NCI-H1436 (cell line): ENCODE measurements around the gene TMC2.
A peak's percentile ranks its signal among the peaks of the same experiment; 100 is the strongest.
"Not testable (repeated sequence)": the region's sequence is repeated elsewhere in the genome, so short reads cannot be mapped to it uniquely, and the experiment has no call there.

Experiments used
- DNase-seq: peaks from one replicate; lab custom pipeline; 2025; lab: John Stamatoyannopoulos, UW

TMC2 gene

GRCh38 chr20:2663887-2664719, 127.7 kb downstream of the TMC2 start, which contains the start of gene IDH3B:
Gene IDH3B (minus strand): TSS chr20:2664216. CDS start chr20:2664188, 28 bp downstream.
- DNase-seq = peak; percentile 68

- no peak for DNase-seq
Measured at GRCh38 chr20:2671977-2672376, 135.6 kb downstream of the TMC2 start.

- DNase-seq = no peak
Measured at GRCh38 chr20:2672446-2672845, 136.1 kb downstream of the TMC2 start.

- no peak for DNase-seq
Measured at GRCh38 chr20:2673453-2673852, 137.1 kb downstream of the TMC2 start.

- no peak for DNase-seq
Measured at GRCh38 chr20:2680046-2680445, 143.7 kb downstream of the TMC2 start.

- not testable (repeated sequence) for DNase-seq
Measured at GRCh38 chr20:2682040-2682439, 145.7 kb downstream of the TMC2 start.

- DNase-seq = not testable (repeated sequence)
Measured at GRCh38 chr20:2684817-2685216, 148.4 kb downstream of the TMC2 start.

GRCh38 chr20:2687514-2687913, 151.1 kb downstream of the TMC2 start:
- DNase-seq = no peak

GRCh38 chr20:2688041-2688591, 151.7 kb downstream of the TMC2 start:
- no peak for DNase-seq

- DNase-seq = no peak
Measured at GRCh38 chr20:2690213-2690612, 153.8 kb downstream of the TMC2 start.

GRCh38 chr20:2690718-2691117, 154.3 kb downstream of the TMC2 start:
- DNase-seq = no peak

- no peak for DNase-seq
Measured at GRCh38 chr20:2691127-2691526, 154.8 kb downstream of the TMC2 start.
